GM23248 (cell line): ENCODE measurements around the gene FRK.

Experiments
- EZH2 ChIP-seq: fragments of 200-600 bp; sonication (generic); IDR thresholded peaks from 2 replicates; pipeline ENCODE4 v1.6.1; 2018; ENCODE audit warnings: antibody characterized with exemption, mild to moderate bottlenecking; ENCODE audit not compliant: insufficient read depth, poor library complexity, severe bottlenecking
- EZH2phosphoT487 ChIP-seq: fragments of 200-600 bp; sonication (generic); IDR thresholded peaks from 2 replicates; pipeline ENCODE4 v1.6.1; 2018; ENCODE audit warnings: antibody characterized with exemption, moderate library complexity, mild to moderate bottlenecking, low read depth; ENCODE audit not compliant: insufficient read depth

- TF ChIP-seq EZH2phosphoT487: no peak
- no peak for TF ChIP-seq EZH2
Observed at GRCh38 chr6:115977220-115977619, 83.5 kb downstream of the FRK start.
